Small intestine (tissue), 7 donors: Measurements from ENCODE around the gene AHNAK. TPM values are rescaled to one million over a fixed set of nuclear protein-coding genes. Genes with fewer than 3 reads are reported as not detected.

Source experiments
- DNase-seq, 2 donors: peaks; one replicate each; pipeline versions ENCODE4 v3.0.0 to v3.0.0-alpha.2; 2013
- FAIRE-seq: peaks from 2 replicates; lab custom pipeline; 2012; peaks lifted over from hg19 to GRCh38; lab: Jason Lieb, UNC
- H3K27ac ChIP-seq, 3 donors: one replicate each; pipeline ENCODE4 v1.5.1; 2013; ENCODE audit warnings: low read length in 2 of 3, mild to moderate bottlenecking in 2 of 3, control low read depth in 1 of 3, inconsistent platforms in 1 of 3, low read depth in 1 of 3, moderate library complexity in 1 of 3
- H3K27me3 ChIP-seq, 3 donors: one replicate each; pipeline ENCODE4 v1.6.1; 2013; ENCODE audit warnings: low read length in 3 of 3, inconsistent platforms in 1 of 3; ENCODE audit not compliant: control insufficient read depth in 3 of 3, insufficient read depth in 3 of 3
- H3K36me3 ChIP-seq, 3 donors: one replicate each; pipeline ENCODE4 v1.6.1; 2013; ENCODE audit warnings: low read length in 3 of 3, inconsistent platforms in 1 of 3, low read depth in 1 of 3, mild to moderate bottlenecking in 1 of 3, moderate library complexity in 1 of 3; ENCODE audit not compliant: control insufficient read depth in 3 of 3, insufficient read depth in 2 of 3
- H3K4me1 ChIP-seq, 3 donors: one replicate each; pipeline ENCODE4 v1.6.1; 2013; ENCODE audit warnings: low read length in 2 of 3, inconsistent platforms in 1 of 3, low read depth in 1 of 3, mild to moderate bottlenecking in 1 of 3, moderate library complexity in 1 of 3; ENCODE audit not compliant: control insufficient read depth in 3 of 3, insufficient read depth in 2 of 3
- H3K4me3 ChIP-seq, 3 donors: one replicate each; pipeline ENCODE4 v1.5.1; 2013; ENCODE audit warnings: low read length in 3 of 3, control low read depth in 1 of 3, inconsistent platforms in 1 of 3, low read depth in 1 of 3, mild to moderate bottlenecking in 1 of 3, moderate library complexity in 1 of 3
- H3K9me3 ChIP-seq, 2 donors: one replicate each; pipeline ENCODE4 v1.6.1; 2013; ENCODE audit warnings: low read depth in 1 of 2, low read length in 1 of 2; ENCODE audit not compliant: control insufficient read depth in 2 of 2, insufficient read depth in 1 of 2
- WGBS, 3 donors: extraction: QIAGEN DNeasy Blood & Tissue Kit; methylation state at CpG; one replicate each; pipeline ENCODE4 v1.1.7; 2013; 5-methylcytosine and 5-hydroxymethylcytosine counted together
- polyA plus RNA-seq, 4 donors: library from polyadenylated mRNA; stranded (reverse) in 3 of 4; unstranded in 1 of 4; fragments of 200-250 nt in 3 of 4; fragments of 120-200 nt in 1 of 4; gene quantifications; one replicate each; pipeline versions ENCODE4 v1.2.1 to v1.2.3, GENCODE V29; 2013
- donor health status: healthy with polysubstance abuse.
- donor health status: control.
- donor health status: control.
- donor health status: Bipolar disorder and iron deficiency.
- donor health status: healthy.

AHNAK gene
- polyA plus RNA-seq, 4 donors = 72.1 to 110 (median 86.8) TPM

DNA sequence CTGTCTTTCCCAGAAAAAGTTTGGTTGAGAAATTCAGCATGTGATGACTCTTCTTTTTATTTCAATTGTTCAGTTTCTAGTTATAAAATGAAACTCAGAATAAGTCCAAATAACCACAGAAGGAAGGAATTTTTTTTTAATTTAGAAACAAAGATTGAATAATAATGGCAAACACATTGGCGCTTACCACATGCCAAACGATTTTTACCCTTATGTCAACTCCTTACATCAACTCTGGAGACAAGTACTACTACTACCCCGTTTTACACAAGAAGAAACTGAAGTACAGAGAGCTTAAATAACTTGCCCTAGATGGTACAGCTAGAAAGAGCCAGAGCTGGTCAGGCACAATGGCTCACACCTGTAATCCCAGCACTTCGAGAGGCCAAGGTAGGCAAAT lies 52.4 kb downstream of the AHNAK start:
- FAIRE-seq (no peak), DNase-seq (no peak)
- no peak overlapping the region for H3K27ac ChIP-seq
- peaks cover 0 to 15% (median 2%) of the 10 kb centered on the region in 3 donors for H3K4me1 ChIP-seq
- H3K9me3 ChIP-seq = no peaks in the 10 kb centered on the region
- H3K27me3 ChIP-seq = no peaks in the 10 kb centered on the region
- no peaks in the 10 kb centered on the region for H3K36me3 ChIP-seq
- no peak overlapping the region for H3K4me3 ChIP-seq
- 78 to 88% (median 84%) methylated on average over 4 of the region's 4 CpGs for WGBS, 3 donors

DNA sequence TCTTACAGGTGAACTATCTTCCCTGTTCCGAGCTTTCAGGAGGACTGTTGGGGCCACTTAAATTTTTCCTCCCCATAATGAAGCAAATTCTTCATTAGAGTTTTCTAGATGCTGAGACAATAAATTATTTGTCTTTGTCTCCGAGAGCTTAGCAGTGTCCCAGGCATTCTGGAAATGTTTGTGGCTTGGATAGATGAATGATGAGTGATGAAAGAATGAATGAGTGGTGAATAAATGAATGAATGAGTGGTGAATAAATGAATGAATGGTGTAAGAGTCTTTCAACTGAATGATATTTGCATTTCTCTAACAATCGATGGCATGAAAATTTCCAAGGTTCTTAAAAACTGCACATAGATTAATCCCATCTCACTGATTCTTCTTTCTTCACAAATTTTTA lies 52.8 kb downstream of the AHNAK start:
- no peaks in the 10 kb centered on the region for H3K36me3 ChIP-seq
- H3K4me1 ChIP-seq = peaks cover 0 to 14% (median 2%) of the 10 kb centered on the region in 3 donors
- no peaks in the 10 kb centered on the region for H3K27me3 ChIP-seq
- no peak overlapping the region for H3K4me3 ChIP-seq
- H3K27ac ChIP-seq = no peak overlapping the region
- no peaks in the 10 kb centered on the region for H3K9me3 ChIP-seq
- 93 to 96% (median 94%) methylated on average over 3 of the region's 3 CpGs for WGBS, 3 donors
- DNase-seq = no peak
- no peak for FAIRE-seq

DNA sequence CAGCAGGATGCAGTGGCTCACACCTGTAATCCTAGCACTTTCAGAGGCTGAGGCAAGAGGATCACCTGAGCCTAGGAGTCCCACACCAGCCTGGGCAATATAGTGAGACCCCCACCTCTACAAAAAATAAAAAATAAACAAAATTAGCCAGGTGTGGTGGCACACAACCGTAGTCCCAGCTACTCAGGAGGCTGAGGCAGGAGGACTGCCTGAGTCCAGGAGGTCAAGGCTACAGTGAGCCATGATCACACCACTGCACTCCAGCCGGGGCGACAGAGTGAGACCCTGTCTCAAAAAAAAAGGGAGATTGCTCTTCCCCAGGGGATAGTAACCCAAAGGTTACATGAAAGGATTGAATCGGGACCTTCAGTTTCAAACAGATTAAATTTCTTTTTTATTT lies 54.0 kb downstream of the AHNAK start:
- FAIRE-seq = no peak

DNA sequence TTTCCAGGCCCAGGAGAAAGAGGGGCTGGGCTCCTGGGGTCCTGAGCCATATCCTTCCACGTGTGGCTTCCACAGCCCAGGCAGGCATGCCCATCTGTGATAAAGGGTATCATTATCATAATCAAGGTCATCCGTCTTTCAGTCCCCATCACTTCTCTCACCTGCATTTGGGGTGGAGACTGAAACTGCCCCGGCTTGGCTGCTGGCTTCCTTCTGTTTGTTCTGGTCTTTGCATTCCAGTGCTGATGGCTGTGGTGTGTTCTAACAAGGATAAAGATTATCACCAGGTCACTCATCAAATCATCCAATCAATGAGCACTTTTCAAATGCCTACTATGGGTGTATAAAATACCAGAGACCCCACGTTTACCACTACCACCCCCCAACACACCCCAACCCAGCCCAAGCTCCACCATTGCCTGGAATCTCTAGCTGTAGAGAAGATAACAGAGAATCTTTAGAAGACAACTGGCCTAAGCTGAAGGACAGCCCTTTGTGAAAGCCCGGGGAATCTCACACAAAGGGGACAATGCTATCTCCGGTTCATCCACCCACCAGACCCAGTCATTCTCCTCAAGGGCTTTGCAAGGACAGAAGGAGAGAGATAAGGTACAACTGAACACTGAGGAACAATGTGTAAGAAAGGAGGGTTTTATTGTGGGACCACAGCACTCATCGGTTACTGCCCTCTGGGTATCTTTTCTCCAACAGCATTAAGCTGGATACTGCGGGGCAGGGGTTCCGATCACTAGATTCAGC lies 54.9 kb downstream of the AHNAK start:
- Histone ChIP-seq H3K4me1 (no peaks in the 10 kb centered on the region), H3K27ac (no peak overlapping the region), H3K36me3 (no peaks in the 10 kb centered on the region), H3K9me3 (no peaks in the 10 kb centered on the region), H3K27me3 (no peaks in the 10 kb centered on the region), H3K4me3 (no peak overlapping the region)
- no peak for FAIRE-seq
- DNase-seq = no peak
- 77 to 80% (median 78%) methylated on average over 9 of the region's 9 CpGs for WGBS, 3 donors

More for the DNA sequence above, 54.0 kb downstream of the AHNAK start:
- no peak for DNase-seq
- Histone ChIP-seq H3K27ac (no peak overlapping the region), H3K9me3 (no peaks in the 10 kb centered on the region), H3K36me3 (no peaks in the 10 kb centered on the region), H3K4me3 (no peak overlapping the region), H3K4me1 (peaks cover 0 to 6% (median 0%) of the 10 kb centered on the region in 3 donors), H3K27me3 (no peaks in the 10 kb centered on the region)
- 87 to 91% (median 88%) methylated on average over 4 of the region's 4 CpGs for WGBS, 3 donors

DNA sequence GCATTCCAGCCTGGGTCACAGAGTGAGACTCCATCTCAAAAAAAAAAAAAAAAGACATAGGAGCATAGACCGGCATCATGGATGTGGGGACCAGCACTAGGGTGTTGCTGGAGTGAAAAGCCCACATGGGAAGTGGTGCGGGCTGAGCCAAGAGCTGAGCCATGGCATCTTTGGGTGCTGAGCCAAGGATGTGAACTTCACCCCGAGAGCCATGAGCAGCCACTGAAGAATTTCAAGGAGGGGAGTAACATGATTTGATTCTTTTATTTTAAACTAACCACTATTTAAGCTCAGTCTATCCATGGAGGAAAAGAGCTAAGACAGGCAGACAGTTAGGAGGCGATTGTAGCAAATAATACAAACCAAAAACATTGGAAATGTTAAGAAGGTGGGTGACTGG lies 57.4 kb downstream of the AHNAK start:
- 92 to 95% (median 92%) methylated on average over 4 of the region's 4 CpGs for WGBS, 3 donors
- H3K27ac ChIP-seq = no peak overlapping the region
- no peaks in the 10 kb centered on the region for H3K36me3 ChIP-seq
- no peak for DNase-seq
- H3K4me3 ChIP-seq = no peak overlapping the region
- H3K9me3 ChIP-seq = no peaks in the 10 kb centered on the region
- no peaks in the 10 kb centered on the region for H3K4me1 ChIP-seq
- no peaks in the 10 kb centered on the region for H3K27me3 ChIP-seq
- no peak for FAIRE-seq

DNA sequence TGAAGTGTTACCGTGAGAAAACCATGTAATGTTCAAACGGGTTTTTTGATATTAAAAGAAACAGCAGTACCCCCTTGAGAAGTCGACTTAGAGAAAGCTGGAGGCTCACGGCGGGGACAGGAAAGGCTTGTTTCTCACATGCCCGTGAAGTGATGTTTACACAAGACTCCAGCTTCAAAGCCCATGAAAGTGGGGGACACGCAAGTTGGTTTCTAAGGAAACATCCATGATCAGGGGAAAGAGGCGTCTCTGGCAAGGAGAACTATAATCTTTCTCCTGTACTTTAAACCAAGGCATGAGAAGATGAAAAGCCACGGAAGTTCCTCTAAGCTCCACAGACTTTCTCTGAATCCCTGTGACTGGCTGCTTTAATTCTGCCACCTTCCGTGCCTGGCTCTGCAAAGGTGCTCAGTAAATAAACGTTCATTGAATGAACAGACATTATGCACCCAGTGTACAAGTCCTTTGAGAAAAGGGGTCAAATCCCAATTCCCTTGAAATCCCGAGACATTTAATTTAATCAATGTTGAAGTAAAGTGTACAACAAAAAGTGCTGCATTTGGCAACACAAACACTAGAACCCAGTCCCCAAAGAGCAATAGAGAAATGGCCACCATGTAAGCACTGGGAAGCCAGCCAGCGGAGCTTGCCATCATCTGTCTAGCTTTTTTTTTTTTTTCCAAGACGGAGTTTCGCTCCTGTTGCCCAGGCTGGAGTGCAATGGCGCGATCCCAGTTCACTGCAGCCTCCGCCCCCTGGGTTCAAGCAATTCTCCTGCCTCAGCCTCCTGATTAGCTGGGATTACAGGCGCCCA lies 58.7 kb downstream of the AHNAK start:
- FAIRE-seq = no peak
- Histone ChIP-seq H3K4me1 (no peaks in the 10 kb centered on the region), H3K27ac (no peak overlapping the region), H3K27me3 (no peaks in the 10 kb centered on the region), H3K36me3 (no peaks in the 10 kb centered on the region), H3K9me3 (no peaks in the 10 kb centered on the region), H3K4me3 (no peak overlapping the region)
- peak in 1 of 2 donors; percentile 44 for DNase-seq
- 41 to 50% (median 48%) methylated on average over 19 of the region's 19 CpGs for WGBS, 3 donors

DNA sequence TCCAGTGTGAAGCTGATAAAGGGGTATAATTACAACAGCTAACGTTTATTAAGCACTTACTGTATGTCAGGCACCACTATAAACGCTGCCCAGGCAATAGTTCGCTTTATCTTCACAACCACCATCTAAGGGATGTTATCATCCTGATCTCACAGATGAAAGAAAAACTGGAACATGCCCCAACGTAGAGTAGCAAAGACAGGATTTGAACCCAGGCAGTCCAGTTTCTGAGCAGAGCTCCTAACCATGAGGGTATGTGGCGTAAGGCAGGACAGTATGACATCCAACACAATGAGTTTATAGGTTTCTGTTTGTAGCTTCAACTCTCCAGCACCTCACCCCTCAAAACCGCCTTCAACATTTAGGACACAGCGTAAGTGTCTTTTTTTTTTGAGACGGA lies 59.5 kb downstream of the AHNAK start:
- Histone ChIP-seq H3K36me3 (no peaks in the 10 kb centered on the region), H3K9me3 (no peaks in the 10 kb centered on the region), H3K27me3 (no peaks in the 10 kb centered on the region), H3K4me1 (no peaks in the 10 kb centered on the region), H3K4me3 (no peak overlapping the region), H3K27ac (no peak overlapping the region)
- DNase-seq (no peak), FAIRE-seq (no peak)
- 72 to 80% (median 76%) methylated on average over 8 of the region's 8 CpGs for WGBS, 3 donors

DNA sequence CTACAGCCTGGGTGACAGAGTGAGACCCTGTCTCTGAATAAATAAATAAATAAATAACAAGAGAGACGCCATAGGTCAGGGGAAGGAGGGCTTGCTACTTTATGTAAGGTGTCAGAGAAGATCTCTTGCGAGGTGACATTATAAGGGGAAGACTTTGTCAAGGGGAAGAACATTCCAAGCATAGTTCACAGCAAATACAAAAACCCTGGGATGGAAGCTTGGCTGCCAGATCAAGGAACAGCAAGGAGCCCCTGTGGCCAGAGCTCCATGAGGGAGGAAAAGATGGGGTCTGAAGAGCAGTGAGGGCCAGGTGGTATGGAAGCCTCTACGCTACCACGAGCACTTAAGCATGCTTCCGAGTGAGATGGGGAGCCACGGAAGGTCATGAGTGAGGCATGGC lies 62.3 kb downstream of the AHNAK start:
- 90 to 92% (median 92%) methylated on average over 6 of the region's 6 CpGs for WGBS, 3 donors
- no peak overlapping the region for H3K4me3 ChIP-seq

More for the DNA sequence above, 62.3 kb downstream of the AHNAK start:
- FAIRE-seq = no peak
- H3K27me3 ChIP-seq = no peaks in the 10 kb centered on the region
- no peak overlapping the region for H3K27ac ChIP-seq
- H3K36me3 ChIP-seq = no peaks in the 10 kb centered on the region
- no peak for DNase-seq
- H3K9me3 ChIP-seq = no peaks in the 10 kb centered on the region
- peaks cover 0 to 11% (median 0%) of the 10 kb centered on the region in 3 donors for H3K4me1 ChIP-seq
